GM12878 (cell line): ENCODE measurements around the gene PCDHGC4. TPM values are rescaled to one million over a fixed set of nuclear protein-coding genes. Genes with fewer than 3 reads are reported as not detected.

Source experiments
- ATF7 ChIP-seq: fragments of 450-650 bp; IDR thresholded peaks from 2 replicates; pipeline ENCODE4 v1.6.1; 2016; ENCODE audit warnings: low read depth, mild to moderate bottlenecking
- BRCA1 ChIP-seq: IDR thresholded peaks from 2 replicates; pipeline ENCODE4 v1.6.1; 2011; ENCODE audit warnings: low read depth, low read length, improper control_type of control experiment
- CBFB ChIP-seq: IDR thresholded peaks from 2 replicates; pipeline ENCODE4 v1.6.1; 2016; ENCODE audit warnings: antibody characterized with exemption, low read depth
- CEBPB ChIP-seq, 2 experiments: fragments of 150-350 bp in 1 of 2; IDR thresholded peaks; 2 replicates each; pipeline ENCODE4 v1.6.1; 2012 to 2014; ENCODE audit warnings: low read depth in 2 of 2, low read length in 2 of 2, borderline replicate concordance in 1 of 2, inconsistent platforms in 1 of 2
- CREM ChIP-seq: IDR thresholded peaks from 2 replicates; pipeline ENCODE4 v1.6.1; 2014; ENCODE audit warnings: antibody characterized with exemption, low read depth
- DPF2 ChIP-seq: fragments of 450-650 bp; IDR thresholded peaks from 2 replicates; pipeline ENCODE4 v1.6.1; 2017; ENCODE audit warnings: mild to moderate bottlenecking
- IKZF2 ChIP-seq, 2 experiments: fragments of 450-650 bp; IDR thresholded peaks; 2 replicates each; pipeline ENCODE4 v1.6.1; 2017; ENCODE audit warnings: mild to moderate bottlenecking in 2 of 2, moderate library complexity in 2 of 2
- KAT2A ChIP-seq: conservative IDR thresholded peaks from 2 replicates; pipeline ENCODE4 v1.6.1; 2011; ENCODE audit warnings: low read depth, low read length; ENCODE audit not compliant: control insufficient read depth
- KDM1A ChIP-seq: fragments of 200-600 bp; sonication (generic); IDR thresholded peaks from 2 replicates; pipeline ENCODE4 v1.6.1; 2016; ENCODE audit warnings: borderline replicate concordance
- MXI1 ChIP-seq: fragments of 150-350 bp; IDR thresholded peaks from 2 replicates; pipeline ENCODE4 v1.6.1; 2011; ENCODE audit warnings: low read depth, mild to moderate bottlenecking, inconsistent platforms, low read length, improper control_type of control experiment
- MYC ChIP-seq: IDR thresholded peaks from 2 replicates; pipeline ENCODE4 v1.6.1; 2011; ENCODE audit warnings: mild to moderate bottlenecking, low read length, moderate library complexity, inconsistent platforms; ENCODE audit not compliant: insufficient read depth, insufficient replicate concordance, insufficient read length, severe bottlenecking
- NBN ChIP-seq: fragments of 450-650 bp; IDR thresholded peaks from 2 replicates; pipeline ENCODE4 v1.6.1; 2016
- SMAD5 ChIP-seq: IDR thresholded peaks from 2 replicates; pipeline ENCODE4 v1.6.1; 2016; ENCODE audit warnings: antibody characterized with exemption, low read depth
- STAT1 ChIP-seq: fragments of 450-650 bp; conservative IDR thresholded peaks from 2 replicates; pipeline ENCODE4 v1.6.1; 2014; ENCODE audit warnings: antibody characterized with exemption, mild to moderate bottlenecking
- TCF12 ChIP-seq: IDR thresholded peaks from 2 replicates; pipeline ENCODE4 v1.6.1; 2011; ENCODE audit warnings: low read depth, mild to moderate bottlenecking, low read length
- TCF7 ChIP-seq: IDR thresholded peaks from 2 replicates; pipeline ENCODE4 v1.6.1; 2014; ENCODE audit warnings: antibody characterized with exemption, borderline replicate concordance
- YY1 ChIP-seq: IDR thresholded peaks from 2 replicates; pipeline ENCODE4 v1.6.1; 2011; ENCODE audit warnings: low read depth, mild to moderate bottlenecking, low read length
- polyA plus RNA-seq, 11 experiments: library from polyadenylated mRNA; depleted of rRNA in 4 of 11; unstranded in 6 of 11; stranded (reverse) in 5 of 11; fragments of >200 nt; fragmentation: Nextera tagmentation in 4 of 11; fragmentation: Illumina TruSeq in 1 of 11; extraction: Ambion mirVana in 4 of 11; extraction: Trizol in 1 of 11; gene quantifications; 1 replicate in 1 of 11; 2 replicates in 10 of 11; pipeline versions ENCODE4 v1.2.1 to v1.2.3, GENCODE V29; 2011 to 2016; ENCODE audit warnings: inconsistent platforms in 2 of 11, missing spikeins in 2 of 11, low read depth in 1 of 11
- total RNA-seq, 4 experiments: library from RNA; depleted of rRNA in 3 of 4; stranded (reverse); fragments of >200 nt in 3 of 4; fragmentation: Illumina TruSeq in 1 of 4; extraction: Trizol in 1 of 4; gene quantifications; 2 replicates each; pipeline versions ENCODE4 v1.2.1 to v1.2.3, GENCODE V29; 2013 to 2021
- TF ChIP-seq, protein P1 (sequence below): fragments of 450-650 bp; IDR thresholded peaks from 2 replicates; pipeline ENCODE4 v1.6.1; 2016; ENCODE audit warnings: mild to moderate bottlenecking, moderate library complexity, borderline replicate concordance
- TF ChIP-seq, protein P2 (sequence below): fragments of 450-650 bp; formaldehyde crosslinking; IDR thresholded peaks from 2 replicates; pipeline ENCODE4 v1.5.0; 2022; ENCODE audit warnings: mild to moderate bottlenecking, missing genetic modification characterization
- TF ChIP-seq, protein P3 (sequence below): fragments of 450-650 bp; IDR thresholded peaks from 2 replicates; pipeline ENCODE4 v1.6.1; 2017; ENCODE audit warnings: borderline replicate concordance

Gene PCDHGC4
- total and polyA plus RNA-seq, 10 of the 15 experiments (the other 5 are each of a cell fraction or from before 2014, with no cell fraction given) = 0.04 to 1.2 (median 0.52) TPM

DNA sequence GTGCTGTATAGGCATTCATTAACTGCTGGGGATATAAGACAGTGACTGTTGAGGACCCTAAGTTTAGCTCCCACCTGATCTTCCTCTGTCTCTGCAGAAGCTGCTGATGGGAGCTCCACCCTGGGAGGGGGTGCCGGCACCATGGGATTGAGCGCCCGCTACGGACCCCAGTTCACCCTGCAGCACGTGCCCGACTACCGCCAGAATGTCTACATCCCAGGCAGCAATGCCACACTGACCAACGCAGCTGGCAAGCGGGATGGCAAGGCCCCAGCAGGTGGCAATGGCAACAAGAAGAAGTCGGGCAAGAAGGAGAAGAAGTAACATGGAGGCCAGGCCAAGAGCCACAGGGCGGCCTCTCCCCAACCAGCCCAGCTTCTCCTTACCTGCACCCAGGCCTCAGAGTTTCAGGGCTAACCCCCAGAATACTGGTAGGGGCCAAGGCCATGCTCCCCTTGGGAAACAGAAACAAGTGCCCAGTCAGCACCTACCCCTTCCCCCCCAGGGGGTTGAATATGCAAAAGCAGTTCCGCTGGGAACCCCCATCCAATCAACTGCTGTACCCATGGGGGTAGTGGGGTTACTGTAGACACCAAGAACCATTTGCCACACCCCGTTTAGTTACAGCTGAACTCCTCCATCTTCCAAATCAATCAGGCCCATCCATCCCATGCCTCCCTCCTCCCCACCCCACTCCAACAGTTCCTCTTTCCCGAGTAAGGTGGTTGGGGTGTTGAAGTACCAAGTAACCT is 26.2 kb downstream of the PCDHGC4 start (continued):
- TF ChIP-seq, protein P1, sequence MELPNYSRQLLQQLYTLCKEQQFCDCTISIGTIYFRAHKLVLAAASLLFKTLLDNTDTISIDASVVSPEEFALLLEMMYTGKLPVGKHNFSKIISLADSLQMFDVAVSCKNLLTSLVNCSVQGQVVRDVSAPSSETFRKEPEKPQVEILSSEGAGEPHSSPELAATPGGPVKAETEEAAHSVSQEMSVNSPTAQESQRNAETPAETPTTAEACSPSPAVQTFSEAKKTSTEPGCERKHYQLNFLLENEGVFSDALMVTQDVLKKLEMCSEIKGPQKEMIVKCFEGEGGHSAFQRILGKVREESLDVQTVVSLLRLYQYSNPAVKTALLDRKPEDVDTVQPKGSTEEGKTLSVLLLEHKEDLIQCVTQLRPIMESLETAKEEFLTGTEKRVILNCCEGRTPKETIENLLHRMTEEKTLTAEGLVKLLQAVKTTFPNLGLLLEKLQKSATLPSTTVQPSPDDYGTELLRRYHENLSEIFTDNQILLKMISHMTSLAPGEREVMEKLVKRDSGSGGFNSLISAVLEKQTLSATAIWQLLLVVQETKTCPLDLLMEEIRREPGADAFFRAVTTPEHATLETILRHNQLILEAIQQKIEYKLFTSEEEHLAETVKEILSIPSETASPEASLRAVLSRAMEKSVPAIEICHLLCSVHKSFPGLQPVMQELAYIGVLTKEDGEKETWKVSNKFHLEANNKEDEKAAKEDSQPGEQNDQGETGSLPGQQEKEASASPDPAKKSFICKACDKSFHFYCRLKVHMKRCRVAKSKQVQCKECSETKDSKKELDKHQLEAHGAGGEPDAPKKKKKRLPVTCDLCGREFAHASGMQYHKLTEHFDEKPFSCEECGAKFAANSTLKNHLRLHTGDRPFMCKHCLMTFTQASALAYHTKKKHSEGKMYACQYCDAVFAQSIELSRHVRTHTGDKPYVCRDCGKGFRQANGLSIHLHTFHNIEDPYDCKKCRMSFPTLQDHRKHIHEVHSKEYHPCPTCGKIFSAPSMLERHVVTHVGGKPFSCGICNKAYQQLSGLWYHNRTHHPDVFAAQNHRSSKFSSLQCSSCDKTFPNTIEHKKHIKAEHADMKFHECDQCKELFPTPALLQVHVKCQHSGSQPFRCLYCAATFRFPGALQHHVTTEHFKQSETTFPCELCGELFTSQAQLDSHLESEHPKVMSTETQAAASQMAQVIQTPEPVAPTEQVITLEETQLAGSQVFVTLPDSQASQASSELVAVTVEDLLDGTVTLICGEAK = no peak
- TF ChIP-seq KAT2A (no peak), STAT1 (no peak), CREM (no peak; the same call in 1 of the 2 replicates), IKZF2 (IDR thresholded peaks at IDR 0.05) (peak; percentile 41 to 54; a peak in 3 of 4 replicates), ATF7 (no peak), DPF2 (no peak), CBFB (no peak), SMAD5 (no peak), TCF12 (0 out of 2 replicates have a peak, but pooled peaks have one; percentile 21), BRCA1 (no peak), NBN (no peak), YY1 (peak; percentile 44; the same call in 1 of the 2 replicates), TCF7 (no peak), KDM1A (no peak), MXI1 (no peak), MYC (no peak), CEBPB (IDR thresholded peaks at IDR 0.05; ENCODE audit: borderline replicate concordance in 1 of 2, low read depth in 2 of 2, low read length in 2 of 2) (no peak)
- TF ChIP-seq, protein P2, sequence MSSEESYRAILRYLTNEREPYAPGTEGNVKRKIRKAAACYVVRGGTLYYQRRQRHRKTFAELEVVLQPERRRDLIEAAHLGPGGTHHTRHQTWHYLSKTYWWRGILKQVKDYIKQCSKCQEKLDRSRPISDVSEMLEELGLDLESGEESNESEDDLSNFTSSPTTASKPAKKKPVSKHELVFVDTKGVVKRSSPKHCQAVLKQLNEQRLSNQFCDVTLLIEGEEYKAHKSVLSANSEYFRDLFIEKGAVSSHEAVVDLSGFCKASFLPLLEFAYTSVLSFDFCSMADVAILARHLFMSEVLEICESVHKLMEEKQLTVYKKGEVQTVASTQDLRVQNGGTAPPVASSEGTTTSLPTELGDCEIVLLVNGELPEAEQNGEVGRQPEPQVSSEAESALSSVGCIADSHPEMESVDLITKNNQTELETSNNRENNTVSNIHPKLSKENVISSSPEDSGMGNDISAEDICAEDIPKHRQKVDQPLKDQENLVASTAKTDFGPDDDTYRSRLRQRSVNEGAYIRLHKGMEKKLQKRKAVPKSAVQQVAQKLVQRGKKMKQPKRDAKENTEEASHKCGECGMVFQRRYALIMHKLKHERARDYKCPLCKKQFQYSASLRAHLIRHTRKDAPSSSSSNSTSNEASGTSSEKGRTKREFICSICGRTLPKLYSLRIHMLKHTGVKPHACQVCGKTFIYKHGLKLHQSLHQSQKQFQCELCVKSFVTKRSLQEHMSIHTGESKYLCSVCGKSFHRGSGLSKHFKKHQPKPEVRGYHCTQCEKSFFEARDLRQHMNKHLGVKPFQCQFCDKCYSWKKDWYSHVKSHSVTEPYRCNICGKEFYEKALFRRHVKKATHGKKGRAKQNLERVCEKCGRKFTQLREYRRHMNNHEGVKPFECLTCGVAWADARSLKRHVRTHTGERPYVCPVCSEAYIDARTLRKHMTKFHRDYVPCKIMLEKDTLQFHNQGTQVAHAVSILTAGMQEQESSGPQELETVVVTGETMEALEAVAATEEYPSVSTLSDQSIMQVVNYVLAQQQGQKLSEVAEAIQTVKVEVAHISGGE (CRISPR knock-in tag) = no peak
- TF ChIP-seq, protein P3, sequence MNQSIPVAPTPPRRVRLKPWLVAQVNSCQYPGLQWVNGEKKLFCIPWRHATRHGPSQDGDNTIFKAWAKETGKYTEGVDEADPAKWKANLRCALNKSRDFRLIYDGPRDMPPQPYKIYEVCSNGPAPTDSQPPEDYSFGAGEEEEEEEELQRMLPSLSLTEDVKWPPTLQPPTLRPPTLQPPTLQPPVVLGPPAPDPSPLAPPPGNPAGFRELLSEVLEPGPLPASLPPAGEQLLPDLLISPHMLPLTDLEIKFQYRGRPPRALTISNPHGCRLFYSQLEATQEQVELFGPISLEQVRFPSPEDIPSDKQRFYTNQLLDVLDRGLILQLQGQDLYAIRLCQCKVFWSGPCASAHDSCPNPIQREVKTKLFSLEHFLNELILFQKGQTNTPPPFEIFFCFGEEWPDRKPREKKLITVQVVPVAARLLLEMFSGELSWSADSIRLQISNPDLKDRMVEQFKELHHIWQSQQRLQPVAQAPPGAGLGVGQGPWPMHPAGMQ = no peak
